Activated CD8-positive, alpha-beta T cell treated with anti-CD3 and anti-CD28 coated beads for 36 hours (primary cell): ENCODE results near the gene GNPAT. TPM values are rescaled to one million over a fixed set of nuclear protein-coding genes. Genes with fewer than 3 reads are reported as not detected.

Source experiments
- ATAC-seq: fragments of 200-7000 bp; cut with Tn5 transposase; one replicate; pipeline ENCODE4 v1.10.0; 2021; ENCODE audit warnings: mild to moderate bottlenecking, moderate library complexity
- CTCF ChIA-PET: fragments of 350-600 bp; sonication (Branson Sonifier 250); formaldehyde crosslinking; loops from one replicate; lab custom pipeline; 2021; ENCODE audit warnings: antibody characterized with exemption; lab: Charles Lee
- POLR2A ChIA-PET: fragments of 350-600 bp; sonication (Branson Sonifier 250); formaldehyde crosslinking; loops from one replicate; lab custom pipeline; 2021; ENCODE audit warnings: antibody characterized with exemption; lab: Charles Lee
- DNase-seq: peaks from one replicate; pipeline ENCODE4 v3.0.0-alpha.2; 2020
- H3K27ac Mint-ChIP-seq: one replicate; pipeline ENCODE4 v1.8.0; 2021; ENCODE audit warnings: mild to moderate bottlenecking, mixed read lengths
- H3K27me3 Mint-ChIP-seq: one replicate; pipeline ENCODE4 v1.8.0; 2021; ENCODE audit warnings: mixed read lengths
- H3K36me3 Mint-ChIP-seq: one replicate; pipeline ENCODE4 v1.8.0; 2021; ENCODE audit warnings: low read depth, mixed read lengths
- H3K4me1 Mint-ChIP-seq: one replicate; pipeline ENCODE4 v1.8.0; 2021; ENCODE audit warnings: low read depth, mixed read lengths
- H3K4me3 Mint-ChIP-seq: one replicate; pipeline ENCODE4 v1.8.0; 2021; ENCODE audit warnings: mild to moderate bottlenecking, moderate library complexity, mixed read lengths
- H3K9me3 Mint-ChIP-seq: one replicate; pipeline ENCODE4 v1.8.0; 2021; ENCODE audit warnings: mixed read lengths
- CTCF ChIP-seq: fragments of 200-600 bp; IDR thresholded peaks from one replicate; pipeline ENCODE4 v1.8.0; 2022; ENCODE audit warnings: antibody characterized with exemption, mild to moderate bottlenecking
- intact Hi-C: fragments of 100-400 bp; cut with micrococcal nuclease; formaldehyde crosslinking; loops from one replicate; pipeline ENCODE4 v1.10.0; 2022
- total RNA-seq, 2 experiments: library from RNA; stranded (reverse); gene quantifications; one replicate each; pipeline ENCODE4 v1.2.3, GENCODE V29; 2021

GNPAT gene
- total RNA-seq, 2 experiments from 2014 or later = 56.2 to 59.6 TPM

- DNase-seq (no peak), ATAC-seq (no peak)
- no peak overlapping the region for H3K4me3 Mint-ChIP-seq
- no peak overlapping the region for H3K27ac Mint-ChIP-seq
- intact Hi-C loops = no loop called here
- ChIA-PET CTCF (interaction anchor here (0.7 kb wide), 1 partner anchor 14 kb away, joined by 3 read pairs; no protein-coding TSS in a partner anchor), POLR2A (interaction anchor here (1.1 kb wide), 1 partner anchor 10 kb away, joined by 3 read pairs; no protein-coding TSS in a partner anchor)
- H3K27me3 Mint-ChIP-seq = no peaks in the 10 kb centered on the region
- no peaks in the 10 kb centered on the region for H3K9me3 Mint-ChIP-seq
- H3K4me1 Mint-ChIP-seq = no peaks in the 10 kb centered on the region
- H3K36me3 Mint-ChIP-seq = no peaks in the 10 kb centered on the region
- no peak for TF ChIP-seq CTCF
Observed at GRCh38 chr1:231318568-231318967, 77.6 kb downstream of the GNPAT start.

- intact Hi-C loops = no loop called here
- no peak overlapping the region for H3K27ac Mint-ChIP-seq
Observed at GRCh38 chr1:231319080-231319479, 78.1 kb downstream of the GNPAT start.

GRCh38 chr1:231322880-231323530, 82.0 kb downstream of the GNPAT start:
- peak; percentile 11 for TF ChIP-seq CTCF
- DNase-seq (no peak), ATAC-seq (no peak)
- H3K9me3 Mint-ChIP-seq = no peaks in the 10 kb centered on the region
- H3K27me3 Mint-ChIP-seq = no peaks in the 10 kb centered on the region
- ChIA-PET CTCF (no interaction called here), POLR2A (no interaction called here)
- H3K4me3 Mint-ChIP-seq = no peak overlapping the region
- H3K4me1 Mint-ChIP-seq = no peaks in the 10 kb centered on the region
- no peak overlapping the region for H3K27ac Mint-ChIP-seq
- no peaks in the 10 kb centered on the region for H3K36me3 Mint-ChIP-seq
- intact Hi-C loops = no loop called here

More at GRCh38 chr1:231319080-231319479, 78.1 kb downstream of the GNPAT start:
- CTCF ChIA-PET = no interaction called here
- no peak for TF ChIP-seq CTCF
- ATAC-seq = no peak
- H3K9me3 Mint-ChIP-seq = no peaks in the 10 kb centered on the region
- no peaks in the 10 kb centered on the region for H3K27me3 Mint-ChIP-seq
- no peak overlapping the region for H3K4me3 Mint-ChIP-seq
- no peak for DNase-seq
- no peaks in the 10 kb centered on the region for H3K4me1 Mint-ChIP-seq
- H3K36me3 Mint-ChIP-seq = no peaks in the 10 kb centered on the region
- POLR2A ChIA-PET = interaction anchor here (1.1 kb wide), 1 partner anchor 11 kb away, joined by 3 read pairs; no protein-coding TSS in a partner anchor

- DNase-seq (no peak), ATAC-seq (no peak)
- H3K36me3 Mint-ChIP-seq = no peaks in the 10 kb centered on the region
- H3K27ac Mint-ChIP-seq = no peak overlapping the region
- no peak overlapping the region for H3K4me3 Mint-ChIP-seq
- TF ChIP-seq CTCF = no peak
- H3K27me3 Mint-ChIP-seq = no peaks in the 10 kb centered on the region
- POLR2A ChIA-PET = no interaction called here
- no peaks in the 10 kb centered on the region for H3K9me3 Mint-ChIP-seq
- CTCF ChIA-PET = interaction anchor here (1.5 kb wide), 1 partner anchor 9 kb away, joined by 9 read pairs; no protein-coding TSS in a partner anchor
- intact Hi-C loops = no loop called here
- peaks cover 3% of the 10 kb centered on the region for H3K4me1 Mint-ChIP-seq
Observed at GRCh38 chr1:231324660-231325059, 83.6 kb downstream of the GNPAT start.

GRCh38 chr1:231326248-231326647, 85.2 kb downstream of the GNPAT start:
- H3K9me3 Mint-ChIP-seq = no peaks in the 10 kb centered on the region
- DNase-seq (no peak), ATAC-seq (no peak)
- ChIA-PET POLR2A (no interaction called here), CTCF (interaction anchor here (0.6 to 0.7 kb wide), 2 partner anchors 10 to 30 kb away, joined by 3 to 4 read pairs; no protein-coding TSS in a partner anchor)
- H3K4me3 Mint-ChIP-seq = no peak overlapping the region
- TF ChIP-seq CTCF = no peak
- peaks cover 3% of the 10 kb centered on the region for H3K4me1 Mint-ChIP-seq
- no peaks in the 10 kb centered on the region for H3K27me3 Mint-ChIP-seq
- no peak overlapping the region for H3K27ac Mint-ChIP-seq
- intact Hi-C loops = no loop called here
- no peaks in the 10 kb centered on the region for H3K36me3 Mint-ChIP-seq
